ENCODE measurements around the gene KLHL13.
"Not testable (repeated sequence)": the region's sequence is repeated elsewhere in the genome, so short reads cannot be mapped to it uniquely, and the experiment has no call there.

Gene KLHL13

DNA sequence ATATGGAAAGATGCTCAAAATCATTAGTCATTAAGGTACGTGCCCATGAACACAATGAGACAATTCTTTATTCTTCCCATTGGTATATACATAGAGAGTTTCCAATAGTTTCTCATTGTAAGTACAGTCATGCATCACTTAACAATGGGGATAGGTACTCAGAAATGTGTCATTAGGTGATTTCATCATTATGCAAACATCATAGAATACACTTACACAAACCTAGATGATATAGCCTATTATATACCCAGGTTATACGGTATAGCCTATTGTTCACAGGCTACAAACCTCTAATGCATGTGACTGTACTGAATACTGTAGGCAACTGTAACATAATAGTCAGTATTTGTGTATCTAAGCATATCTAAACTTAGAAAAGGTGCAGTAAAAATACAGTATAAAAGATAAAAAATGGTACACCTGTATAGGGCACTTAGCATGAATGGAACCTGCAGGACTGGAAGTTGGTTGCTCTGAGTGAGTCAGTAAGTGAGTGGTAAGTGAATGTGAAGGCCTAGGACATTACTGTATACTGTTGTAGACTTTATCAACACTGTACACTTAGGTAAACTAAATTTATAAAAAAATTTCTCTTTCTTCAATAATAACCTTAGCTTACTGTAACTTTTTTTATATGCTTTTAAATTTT lies 49.6 kb downstream of the KLHL13 start:
- DNase-seq = no peak

DNA sequence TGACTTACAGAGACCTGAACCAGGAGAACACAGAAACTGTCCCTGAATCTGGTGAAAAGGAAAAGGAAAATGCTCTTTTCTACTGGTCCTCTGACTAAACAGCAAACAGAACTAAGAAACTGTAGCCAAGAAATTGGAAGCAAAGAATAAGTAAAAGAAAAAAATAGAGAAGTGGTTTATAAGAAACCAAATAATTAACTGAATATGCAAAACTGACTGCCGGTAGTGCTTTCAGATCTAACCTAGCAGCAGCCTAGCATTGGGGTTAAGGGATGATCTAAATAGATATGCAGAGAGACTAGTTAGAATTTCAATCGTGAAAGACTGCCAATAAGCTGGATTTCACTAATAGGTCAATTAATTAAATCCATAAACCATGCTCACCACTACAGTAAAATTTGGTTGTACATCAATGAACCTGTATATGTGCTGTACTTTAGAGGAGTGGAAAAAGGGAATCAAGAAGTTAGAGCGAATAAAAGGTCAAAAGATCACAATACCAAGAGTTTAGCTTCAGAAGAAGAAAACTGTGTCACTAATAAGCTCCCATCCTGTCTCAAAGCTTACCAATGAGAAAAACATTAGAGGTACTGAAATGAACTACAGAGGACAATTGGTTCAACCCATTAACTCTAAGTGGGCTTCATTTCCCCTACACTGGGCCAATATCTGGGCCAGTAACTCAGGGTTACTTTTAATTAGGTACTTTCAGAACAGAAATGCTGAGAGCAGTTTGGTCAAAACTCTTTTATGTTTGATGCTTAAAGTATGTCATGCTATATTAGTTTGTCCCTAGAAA lies 53.6 kb downstream of the KLHL13 start:
- no peak for DNase-seq

DNA sequence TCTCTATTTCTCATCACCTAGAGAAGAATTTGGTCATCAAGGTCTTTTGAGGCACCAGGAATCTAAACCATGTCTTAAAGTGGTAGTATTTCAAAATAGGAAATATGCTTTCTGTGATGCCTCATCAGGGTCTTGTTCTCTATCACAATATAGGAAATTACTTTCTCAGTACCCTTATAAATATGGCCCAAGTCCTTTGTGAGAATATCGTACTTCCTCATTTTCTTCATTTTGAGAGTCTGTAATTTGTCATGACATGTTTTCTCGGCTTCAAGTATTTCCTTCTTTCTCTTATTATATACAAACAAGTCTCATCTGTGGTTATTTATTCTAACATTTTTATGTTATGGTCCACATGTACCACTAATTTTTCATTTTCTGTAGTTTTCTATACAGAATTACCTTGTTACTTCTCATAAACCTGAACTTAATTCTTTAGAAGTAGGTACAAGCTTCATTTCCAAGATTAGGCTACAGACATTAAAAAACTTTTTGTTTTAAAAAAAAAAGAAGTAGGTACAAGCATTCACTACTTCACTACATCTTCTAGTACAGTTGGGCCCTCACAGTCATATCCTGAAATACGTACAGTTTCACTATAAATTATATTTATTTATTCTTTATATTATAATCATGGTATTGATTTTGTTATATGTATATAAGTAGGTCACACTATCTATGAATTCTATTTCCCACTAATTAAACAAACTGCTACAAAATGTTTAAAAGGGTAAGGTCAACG lies 54.4 kb downstream of the KLHL13 start:
- no peak for DNase-seq

DNA sequence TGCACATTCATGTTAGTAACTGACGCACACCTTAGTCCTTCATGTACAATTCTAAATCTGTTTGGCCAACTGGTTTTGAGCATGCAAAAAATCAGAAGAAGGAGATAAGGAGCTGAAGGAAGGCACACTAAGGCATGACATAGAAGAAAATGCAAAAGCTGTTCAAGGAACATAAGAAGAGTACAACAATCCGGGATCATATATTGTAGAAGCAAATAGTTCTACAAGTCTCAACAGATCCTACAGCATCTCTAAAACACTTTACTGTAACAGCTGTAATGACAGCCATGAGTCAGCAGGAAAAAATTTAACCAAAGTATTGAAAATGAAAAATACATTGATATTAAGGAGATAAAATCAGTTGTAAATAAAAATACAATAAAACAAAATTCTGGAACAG lies 57.7 kb downstream of the KLHL13 start:
- DNase-seq = no peak

DNA sequence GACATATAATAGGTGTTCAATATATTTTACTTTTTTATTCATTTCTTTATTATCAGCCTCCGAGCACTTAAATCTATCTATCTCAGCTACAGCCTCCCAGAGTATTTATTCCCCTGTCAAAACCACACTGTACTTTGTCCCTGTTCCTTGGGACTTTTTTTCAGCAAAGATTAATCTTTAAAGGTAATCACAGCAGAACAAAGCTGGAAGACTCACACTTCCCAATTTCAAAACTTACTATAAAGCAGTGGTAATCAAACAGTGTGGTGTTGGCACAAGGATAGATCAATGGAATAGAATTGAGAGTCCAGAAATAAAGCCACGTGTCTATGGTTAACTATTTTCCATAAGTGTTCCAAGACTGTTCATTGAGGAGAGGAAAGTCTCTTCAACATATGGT lies 59.7 kb downstream of the KLHL13 start:
- DNase-seq = no peak

DNA sequence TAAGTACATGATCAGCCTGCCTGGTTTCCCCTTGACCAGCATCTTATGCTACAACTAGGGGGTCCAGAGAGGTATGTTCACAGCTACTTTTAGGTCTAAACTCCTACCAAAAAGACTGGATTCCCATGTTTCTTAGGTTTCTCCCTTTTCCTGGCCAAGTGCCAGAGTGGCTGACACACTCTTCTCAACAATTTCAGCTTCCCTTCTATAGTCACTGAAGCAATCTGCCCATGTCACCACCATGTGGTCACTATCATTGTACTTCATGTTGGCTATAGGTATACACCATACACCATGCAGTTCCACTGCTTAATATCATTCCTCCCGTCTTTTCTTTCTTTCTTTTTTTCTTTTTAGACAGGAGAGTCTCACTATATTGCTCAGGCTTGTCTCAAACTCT lies 66.9 kb downstream of the KLHL13 start:
- no peak for DNase-seq

DNA sequence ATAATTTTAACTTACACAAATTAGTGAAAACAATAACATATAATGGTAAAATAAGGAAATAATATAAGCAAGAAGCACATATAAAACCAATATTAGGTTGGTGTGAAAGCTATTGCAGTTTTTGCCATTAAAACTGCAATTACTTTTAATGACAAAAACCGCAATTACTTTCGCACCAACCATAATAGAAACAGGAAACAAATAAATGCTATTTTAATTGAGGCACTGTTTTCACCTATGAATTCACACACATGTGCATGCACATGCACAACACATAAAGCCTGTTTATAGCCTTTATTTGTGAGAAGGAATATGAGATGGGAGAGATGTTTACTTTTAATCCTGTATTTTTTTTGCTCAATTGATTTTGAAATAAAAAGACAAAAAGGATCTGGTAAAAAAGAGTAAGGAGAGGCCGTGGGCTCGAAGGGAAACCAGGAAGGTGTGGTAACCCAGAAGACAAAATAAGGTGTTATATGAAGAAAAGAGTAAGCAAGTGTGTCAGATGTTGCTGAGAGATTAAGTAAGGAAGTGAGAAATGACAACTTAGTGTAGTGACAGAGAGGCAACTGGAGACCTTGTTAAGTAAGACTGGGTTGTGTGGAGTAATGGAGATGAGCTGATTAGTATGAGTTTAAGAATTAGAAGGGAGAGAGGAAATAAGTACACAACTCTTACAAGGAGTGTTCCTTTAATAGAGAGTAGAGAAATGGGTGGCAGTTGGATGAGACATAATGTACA lies 69.0 kb downstream of the KLHL13 start:
- DNase-seq = no peak

DNA sequence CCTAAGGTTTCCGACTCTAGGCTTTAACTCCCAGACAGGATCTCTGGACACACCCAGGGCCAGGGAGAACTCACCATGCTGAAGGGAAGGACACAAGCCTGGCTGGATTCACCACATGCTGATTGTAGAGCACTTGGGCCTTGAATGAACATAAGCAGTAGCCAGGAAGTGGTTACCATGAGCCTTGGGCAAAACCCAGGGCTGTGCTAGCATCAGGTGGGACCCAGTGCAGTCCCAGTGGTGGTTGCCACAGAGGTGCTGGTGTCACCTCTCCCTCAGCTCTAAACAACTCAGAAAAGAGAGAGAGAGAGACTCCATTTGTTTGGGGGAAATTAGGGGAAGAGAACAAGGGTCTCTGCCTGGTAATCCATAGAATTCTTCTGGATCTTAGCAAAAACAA lies 77.0 kb downstream of the KLHL13 start:
- no peak for DNase-seq

DNA sequence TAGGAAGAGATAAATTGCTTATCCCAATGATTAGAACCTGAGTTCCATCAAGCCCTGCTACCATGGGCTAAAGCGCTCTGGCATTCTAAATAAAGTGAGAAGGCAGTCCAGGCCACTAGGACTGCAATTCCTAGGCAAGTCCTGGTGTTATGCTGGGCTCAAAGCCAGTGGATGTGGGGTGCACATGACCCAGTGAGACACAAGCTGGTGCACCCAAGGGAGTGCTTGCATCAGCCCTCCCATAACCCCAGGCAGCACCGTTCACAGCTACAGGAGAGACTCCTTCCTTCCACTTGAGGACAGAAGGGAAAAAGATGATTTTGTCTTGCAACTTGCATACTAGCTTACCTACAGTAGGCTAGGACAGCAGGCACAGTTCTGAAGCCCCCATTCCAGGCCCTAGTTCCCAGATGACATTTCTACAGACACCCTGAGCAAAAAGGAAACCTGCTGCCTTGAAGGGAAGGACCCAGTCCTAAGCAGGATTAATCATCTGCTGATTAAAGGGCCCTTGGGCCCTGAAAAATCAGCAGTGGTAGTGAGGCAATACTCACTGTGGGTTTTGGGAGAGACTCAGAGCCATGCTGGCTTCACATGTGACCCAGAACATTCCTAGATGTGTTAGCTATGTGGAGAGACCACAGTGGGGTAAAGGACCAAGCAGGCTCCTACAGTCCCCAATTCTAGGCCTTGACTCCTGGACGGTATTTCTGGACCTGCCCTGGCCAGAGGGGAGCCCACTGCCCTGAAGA lies 77.8 kb downstream of the KLHL13 start:
- DNase-seq = no peak

DNA sequence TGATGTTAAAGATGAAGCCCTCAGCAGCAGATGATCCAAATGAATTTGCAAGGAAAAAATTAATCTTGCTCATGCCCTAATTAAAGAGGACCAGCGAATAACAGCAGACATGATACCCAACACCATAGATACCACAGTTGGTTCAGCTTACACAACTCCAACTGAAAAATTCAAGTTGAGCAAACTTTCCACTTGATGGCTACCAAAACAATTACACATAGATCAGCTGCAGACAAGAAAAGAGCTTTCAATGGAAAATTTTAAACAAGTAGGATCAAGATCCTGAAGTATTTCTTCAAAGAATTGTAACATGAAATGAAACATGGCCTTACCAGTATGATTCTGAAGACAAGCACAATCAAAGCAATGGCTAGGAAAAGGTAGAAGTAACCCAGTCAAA lies 90.0 kb downstream of the KLHL13 start:
- DNase-seq = no peak

DNA sequence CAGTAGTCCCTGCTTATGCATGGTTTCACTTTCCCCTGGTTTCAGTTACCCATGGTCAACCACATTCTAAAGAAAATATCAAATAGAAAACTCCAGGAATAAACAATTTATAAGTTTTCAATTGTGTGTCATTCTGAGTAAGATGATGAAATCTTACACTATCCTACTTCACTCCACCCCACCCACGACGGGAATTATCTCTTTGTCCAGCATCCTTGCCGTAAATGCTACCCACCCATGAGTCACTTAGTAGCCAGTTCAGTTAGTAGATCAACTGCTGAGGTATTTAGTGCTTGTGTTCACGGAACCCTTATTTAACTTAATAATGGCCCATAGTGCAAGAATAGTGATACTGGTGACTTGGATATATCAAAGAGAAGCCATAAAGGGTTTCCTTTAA lies 91.4 kb downstream of the KLHL13 start:
- DNase-seq = no peak

DNA sequence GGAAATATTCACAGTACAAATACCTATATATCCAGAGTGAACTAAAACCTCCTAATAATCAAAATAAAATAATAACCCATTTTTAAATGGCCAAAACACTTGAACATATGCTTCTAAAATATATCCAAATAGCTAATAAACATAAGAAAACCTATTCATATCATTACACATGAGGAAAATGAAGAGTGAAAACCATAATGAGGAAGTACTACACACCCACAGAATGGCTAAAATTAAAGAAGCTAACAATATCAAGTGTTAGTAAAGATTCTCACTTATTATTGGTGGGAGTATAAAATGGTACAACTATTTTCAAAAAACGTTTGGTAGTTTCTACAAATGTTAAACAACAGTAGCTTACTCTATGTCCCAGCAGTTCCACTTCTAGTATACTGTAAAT lies 92.1 kb downstream of the KLHL13 start:
- no peak for DNase-seq

DNA sequence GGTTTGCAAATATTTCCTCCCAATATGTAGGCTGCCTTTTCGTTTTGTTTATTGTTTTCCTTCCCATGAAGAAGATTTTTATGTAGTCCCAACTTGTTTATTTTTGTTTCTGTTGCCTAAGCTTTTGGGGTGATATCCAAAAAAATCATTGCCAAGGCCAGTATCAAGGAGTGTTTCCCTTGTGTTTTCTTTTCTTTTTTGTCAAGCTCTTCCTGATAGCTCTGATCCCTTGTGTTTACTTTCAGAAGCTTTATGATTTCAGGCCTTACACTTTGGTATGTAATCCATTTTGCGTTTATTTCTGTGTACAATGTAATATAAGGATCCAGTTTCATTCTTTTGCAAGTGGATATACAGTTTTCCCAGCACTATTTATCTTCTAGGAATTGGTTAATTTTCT lies 93.9 kb downstream of the KLHL13 start:
- DNase-seq = no peak

DNA sequence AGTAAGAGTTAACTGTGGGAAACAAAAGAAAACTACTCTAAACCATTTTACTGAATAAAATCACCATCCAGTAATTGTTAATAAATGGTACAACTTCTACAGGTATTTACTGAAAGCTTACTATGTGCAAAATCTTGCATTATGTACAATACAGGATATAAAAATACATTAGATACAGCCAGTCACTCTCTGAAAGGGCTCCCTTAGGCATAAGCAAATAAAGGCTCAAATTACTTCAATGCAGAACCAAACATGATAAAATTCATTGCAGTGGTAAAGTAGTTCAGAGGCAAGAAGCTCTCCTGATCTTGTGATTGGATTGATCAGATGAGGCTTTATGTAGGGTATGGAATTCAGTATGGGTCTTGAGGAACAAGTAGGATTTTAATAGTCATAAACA lies 100.2 kb downstream of the KLHL13 start:
- DNase-seq = no peak

DNA sequence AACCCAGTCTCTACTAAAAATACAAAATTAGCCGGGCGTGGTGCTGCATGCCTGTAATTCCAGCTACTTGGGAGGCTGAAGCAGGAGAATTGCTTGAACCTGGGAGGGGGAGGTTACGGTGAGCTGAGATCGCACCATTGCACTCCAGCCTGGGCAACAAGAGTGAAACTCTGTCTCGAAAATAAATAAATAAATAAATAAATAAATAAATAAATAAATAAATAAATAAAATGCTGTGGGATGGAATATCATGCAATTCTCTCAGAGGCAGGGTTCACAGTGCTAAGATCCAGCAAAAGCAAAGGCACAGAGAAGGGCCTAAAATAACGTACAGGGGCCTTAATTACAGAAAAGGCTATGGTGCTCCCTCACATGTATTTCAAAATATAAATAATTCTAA lies 114.2 kb downstream of the KLHL13 start:
- DNase-seq = not testable (repeated sequence)

DNA sequence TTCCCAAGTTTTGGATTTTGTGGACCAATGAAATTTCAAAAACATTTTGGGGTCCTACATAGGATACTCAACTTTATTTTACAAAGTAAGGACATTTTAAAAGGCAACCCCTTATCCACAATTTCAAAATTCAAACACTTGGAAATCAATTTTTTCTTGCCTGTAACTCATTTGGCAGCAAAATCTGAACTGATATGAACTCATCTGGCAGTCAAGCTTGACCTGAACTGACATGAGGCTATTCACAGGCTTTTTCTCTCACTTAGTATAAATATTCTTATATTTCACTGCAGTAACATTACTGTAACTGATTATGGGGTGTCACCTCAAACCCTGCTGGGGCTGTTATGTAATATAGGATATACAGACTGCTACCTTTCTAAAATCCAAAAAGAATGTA lies 116.1 kb downstream of the KLHL13 start:
- DNase-seq = no peak

DNA sequence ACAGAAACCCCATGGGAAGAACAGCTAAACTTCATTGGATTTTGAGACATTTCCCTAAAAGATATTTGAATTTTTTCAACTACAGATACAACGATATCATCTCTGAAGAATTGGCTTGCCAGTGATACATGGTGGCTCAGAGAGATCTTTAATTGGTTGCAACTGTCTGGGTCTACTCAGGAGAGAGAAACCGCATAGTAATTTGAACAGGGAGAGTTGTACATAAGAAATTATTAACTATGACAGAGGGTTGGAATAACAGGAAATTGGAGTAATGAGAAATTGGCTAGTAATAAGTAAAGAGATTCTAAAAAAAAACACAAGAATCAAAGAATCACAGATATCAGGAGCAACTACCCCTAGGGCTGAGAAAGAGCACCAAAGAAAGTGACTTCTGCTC lies 118.4 kb downstream of the KLHL13 start:
- DNase-seq = no peak

DNA sequence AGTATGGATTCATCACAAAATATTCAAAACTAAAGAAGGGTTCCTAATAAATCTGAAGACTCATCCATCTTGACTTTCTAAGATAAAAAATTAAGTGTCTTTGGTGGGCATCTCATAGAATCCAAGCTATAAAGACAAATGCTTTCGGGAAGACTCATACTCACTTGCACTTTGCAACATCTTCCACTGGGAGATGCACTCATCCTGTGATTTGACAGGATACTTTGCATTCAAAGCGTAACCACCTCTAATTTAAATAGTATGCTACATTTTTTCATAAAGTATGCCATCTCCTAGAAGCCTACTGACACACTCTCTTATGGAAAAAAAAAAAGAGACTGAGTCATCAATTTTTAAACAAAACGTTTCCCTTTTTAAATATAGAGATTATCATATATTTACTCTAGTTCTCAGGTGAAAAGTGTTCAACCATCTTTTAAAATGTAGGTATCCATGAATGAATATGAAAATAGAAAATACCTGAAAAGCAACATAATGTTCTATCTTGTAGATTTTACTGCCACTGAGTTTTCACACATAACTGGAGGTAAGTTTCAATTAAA lies 119.6 kb downstream of the KLHL13 start:
- no peak for DNase-seq

DNA sequence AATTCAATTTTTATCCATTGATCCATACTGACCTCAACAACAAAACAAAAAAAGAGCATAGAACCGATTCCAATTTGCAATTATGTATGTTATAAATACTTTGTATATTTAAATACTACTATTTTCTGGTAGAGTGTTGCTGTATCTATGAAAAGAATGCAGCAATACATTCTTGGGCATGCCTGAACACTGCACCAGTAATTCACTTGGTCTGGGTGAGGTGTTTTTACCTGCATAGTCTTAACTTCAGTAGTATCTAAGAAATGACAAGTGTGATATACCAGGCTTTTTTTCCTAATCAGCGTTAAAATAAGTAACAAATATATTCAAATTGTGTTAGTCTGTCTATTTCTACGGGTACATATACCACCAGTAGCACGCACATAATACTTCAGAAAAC lies 120.2 kb downstream of the KLHL13 start:
- DNase-seq = no peak

DNA sequence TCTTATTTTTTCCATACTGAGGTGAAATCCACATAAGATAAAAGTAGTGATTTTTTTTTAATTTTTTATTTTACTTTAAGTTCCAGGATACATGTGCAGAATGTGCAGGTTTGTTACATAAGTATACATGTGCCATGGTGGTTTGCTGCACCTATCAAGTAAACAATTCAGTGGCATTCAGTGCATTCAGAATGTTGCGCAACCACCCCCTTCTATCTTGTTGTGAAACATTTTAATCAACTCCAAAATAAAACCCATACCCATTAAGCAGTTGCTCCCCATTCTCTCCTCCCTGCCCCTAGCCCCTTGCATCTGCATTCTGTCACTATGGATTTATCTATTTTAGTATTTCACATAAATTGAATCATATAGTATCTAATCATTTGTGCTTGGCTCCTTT lies 121.2 kb downstream of the KLHL13 start:
- DNase-seq = no peak

DNA sequence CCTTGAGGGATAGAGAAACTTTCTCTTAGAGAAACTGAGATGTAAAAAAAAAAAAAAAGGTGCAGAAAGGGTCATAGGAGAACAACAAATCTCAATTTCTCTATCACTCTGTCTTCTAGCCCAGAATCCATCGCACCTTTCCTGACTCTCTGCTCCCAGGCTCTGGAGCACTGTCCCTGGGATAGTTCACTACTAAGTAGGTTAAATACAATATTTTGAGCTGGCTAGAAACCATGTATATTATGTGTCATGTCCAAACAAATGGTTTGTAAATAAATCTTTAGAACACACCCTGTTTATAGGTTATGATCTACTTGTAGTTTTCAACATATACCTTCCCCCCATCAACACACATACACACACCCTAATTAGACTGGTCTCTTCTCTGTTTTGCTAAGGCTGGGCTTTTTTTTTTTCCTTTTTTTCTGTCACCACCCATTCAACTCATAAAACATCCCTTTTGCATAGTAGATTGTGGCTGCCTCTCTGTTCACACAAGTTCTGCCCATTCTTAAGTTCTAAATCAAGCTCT lies 124.4 kb downstream of the KLHL13 start:
- no peak for DNase-seq

DNA sequence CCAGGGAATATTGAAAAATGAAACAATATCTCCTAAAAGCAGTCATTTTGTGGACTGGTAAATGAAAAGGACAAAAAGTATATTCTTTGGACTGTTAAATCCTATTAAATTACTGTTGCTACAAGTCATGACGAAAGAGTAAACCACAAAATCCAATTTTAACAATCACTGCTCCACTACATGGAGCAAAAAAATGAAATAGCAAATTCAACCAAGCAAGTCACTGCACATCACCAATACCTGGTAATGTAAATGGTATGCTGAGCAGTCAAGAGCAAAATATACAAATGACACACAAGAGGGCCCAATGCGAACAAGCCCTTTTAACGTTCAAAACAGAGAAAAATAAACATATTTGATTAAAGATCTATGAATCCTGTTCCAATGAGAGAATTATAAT lies 126.2 kb downstream of the KLHL13 start:
- no peak for DNase-seq

All from DMS79 (cell line).